Esophagus muscularis mucosa (tissue), 4 donors: ENCODE results near the gene POLR3B.

Source experiments
- CTCF ChIP-seq, 3 experiments: fragments of 200-600 bp in 2 of 3; fragments of 450-650 bp in 1 of 3; sonication (generic) in 2 of 3; IDR thresholded peaks; one replicate each; pipeline ENCODE4 v1.5.1; 2017 to 2019; ENCODE audit warnings: antibody characterized with exemption in 3 of 3, mild to moderate bottlenecking in 2 of 3, moderate library complexity in 1 of 3
- EP300 ChIP-seq: sonication (generic); formaldehyde crosslinking; IDR thresholded peaks from one replicate; pipeline ENCODE4 v1.6.1; 2017; ENCODE audit warnings: antibody characterized with exemption
- POLR2A ChIP-seq: fragments of 450-650 bp; IDR thresholded peaks from one replicate; pipeline ENCODE4 v1.6.1; 2017; ENCODE audit warnings: antibody characterized with exemption, moderate library complexity, mild to moderate bottlenecking, low read depth
- POLR2AphosphoS5 ChIP-seq, 2 donors: sonication (generic); formaldehyde crosslinking; IDR thresholded peaks; one replicate each; pipeline ENCODE4 v1.6.1; 2017; ENCODE audit warnings: antibody characterized with exemption in 2 of 2

GRCh38 chr12:106522708-106523107 is 165.2 kb downstream of the POLR3B start:
- TF ChIP-seq CTCF (IDR thresholded peaks at IDR 0.05) (no peak), POLR2A (no peak), POLR2AphosphoS5 (IDR thresholded peaks at IDR 0.05) (no peak), EP300 (no peak)
